Left colon (tissue), 2 donors: ENCODE data around the gene DTX1. TPM values are rescaled to one million over a fixed set of nuclear protein-coding genes. Genes with fewer than 3 reads are reported as not detected.

Source experiments
- ATAC-seq: fragments of 200-7000 bp; cut with Tn5 transposase; one replicate; pipeline ENCODE4 v1.9.1; 2020; ENCODE audit warnings: mild to moderate bottlenecking, moderate library complexity
- DNase-seq, 2 donors: peaks; one replicate each; pipeline ENCODE4 v3.0.0-alpha.2; 2020
- intact Hi-C, 2 donors: fragments of 100-400 bp; cut with DNase I in 1 of 2; cut with micrococcal nuclease in 1 of 2; formaldehyde crosslinking; loops; one replicate each; pipeline versions ENCODE4 v1.11.2 to v1.14.0; 2022; cut with DNase I, micrococcal nuclease
- total RNA-seq, 2 donors: library from RNA; stranded (reverse); fragmentation: NEBNext Ultra II Directional; extraction: Animal tissue kit (Norgen Biotek cat#: 25700); gene quantifications; one replicate each; pipeline ENCODE4 v1.2.1, GENCODE V29; 2021
- donor health status: DM: no; HTN: no; CAD: no.
- donor health status: DM: yes; HTN: yes; CAD: no.

The DTX1 gene
- total RNA-seq, 2 donors from 2014 or later: 1.2 to 2.3 TPM

- DNase-seq (no peak), ATAC-seq (no peak)
- intact Hi-C loops: loop anchor here in 1 of 2 donors (10.0 kb wide), 1 partner anchor 103 kb away; no protein-coding TSS in a partner anchor
Measured at GRCh38 chr12:113051759-113052158, 4.8 kb upstream of the DTX1 start.

DNA sequence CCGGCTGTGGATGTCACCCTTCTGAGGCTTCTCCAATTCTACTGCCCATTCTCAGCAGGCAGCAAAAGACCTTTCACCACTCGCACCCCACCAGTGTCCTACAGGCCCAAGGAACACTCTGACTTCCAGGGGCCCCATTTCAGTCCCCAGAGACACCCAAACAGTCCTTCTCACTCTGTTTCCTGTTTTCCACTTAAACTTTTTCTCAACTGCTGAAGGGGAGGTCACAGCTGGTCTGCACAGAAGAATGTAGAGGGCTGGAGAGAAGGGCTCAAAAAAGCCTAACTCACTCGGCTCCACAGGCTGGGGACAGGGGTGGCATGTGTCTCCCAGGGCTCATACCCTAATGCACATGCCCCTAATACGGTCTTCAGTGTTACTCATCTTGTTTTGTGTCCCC, 4.2 kb upstream of the DTX1 start:
- no peak for ATAC-seq
- intact Hi-C loops: loop anchor here in 1 of 2 donors (10.0 kb wide), 1 partner anchor 102 kb away; no protein-coding TSS in a partner anchor
- no peak for DNase-seq

DNA sequence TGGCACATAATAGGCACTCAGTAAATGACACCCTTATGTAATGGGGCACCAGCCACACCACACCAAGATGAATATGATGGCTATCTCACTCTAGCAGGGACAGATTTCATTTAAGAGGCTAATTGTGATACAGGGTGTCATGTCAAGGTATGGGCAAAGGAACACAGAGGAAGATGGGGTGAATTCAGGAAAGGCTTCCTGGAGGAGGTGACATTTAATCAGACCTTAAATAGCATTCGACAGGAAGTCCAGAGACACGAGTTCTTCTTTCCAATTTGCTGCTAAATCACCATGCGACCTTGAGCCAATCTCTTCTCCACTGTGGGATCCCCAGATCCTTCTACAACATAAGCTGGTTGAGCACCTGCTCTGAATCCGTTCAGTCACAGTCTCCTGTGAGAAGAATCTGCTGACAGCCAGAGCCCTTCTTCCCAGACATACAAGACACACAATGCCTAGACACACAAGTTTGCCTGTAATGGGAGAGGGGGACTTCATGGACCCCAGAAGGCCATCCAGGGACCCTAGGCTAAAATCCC, 1.5 kb upstream of the DTX1 start:
- intact Hi-C loops: loop anchor here in 1 of 2 donors (10.0 kb wide), 1 partner anchor 100 kb away; no protein-coding TSS in a partner anchor
- DNase-seq (no peak), ATAC-seq (no peak)

DNA sequence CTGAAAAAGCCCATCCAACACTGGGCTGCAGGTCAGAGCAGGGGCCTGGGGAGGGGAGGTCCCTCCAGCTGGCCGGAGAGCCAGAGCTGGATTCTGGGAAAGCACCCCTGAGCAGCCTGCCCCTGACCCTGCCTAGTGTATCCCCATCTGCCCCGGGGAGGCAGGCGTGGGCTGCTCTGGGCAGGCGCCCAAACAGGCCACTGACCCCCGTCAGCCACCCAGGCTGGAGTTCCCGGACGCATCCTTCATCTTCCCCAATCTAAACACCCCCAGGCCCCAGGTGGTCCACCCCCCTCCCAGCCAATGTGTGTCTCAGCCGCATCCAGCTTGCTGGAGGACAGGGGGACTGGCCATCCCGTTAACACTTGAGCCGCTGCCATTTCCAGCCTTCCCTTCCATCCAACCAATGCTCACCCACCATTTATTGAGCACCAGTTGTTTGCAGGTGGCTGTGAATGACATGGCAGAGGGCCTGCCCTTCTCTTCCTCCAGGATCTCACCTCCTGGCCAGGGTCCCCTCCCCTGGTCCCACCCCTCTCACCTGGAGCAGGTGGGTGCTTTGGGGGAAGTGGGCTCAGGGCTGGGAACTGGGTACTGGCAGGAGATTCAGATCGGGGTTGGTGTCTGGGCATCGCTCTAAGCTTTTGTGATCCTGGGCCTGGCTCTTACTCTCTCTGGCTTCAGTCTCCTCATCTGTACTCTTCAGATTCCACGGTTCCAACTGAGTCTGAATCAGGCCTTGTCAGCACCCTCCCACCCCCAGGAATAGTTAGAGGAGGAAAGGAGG, 743 bp upstream of the DTX1 start:
- DNase-seq (no peak), ATAC-seq (no peak)
- intact Hi-C loops: loop anchor here in 1 of 2 donors (10.0 kb wide), 1 partner anchor 99 kb away; no protein-coding TSS in a partner anchor

DNA sequence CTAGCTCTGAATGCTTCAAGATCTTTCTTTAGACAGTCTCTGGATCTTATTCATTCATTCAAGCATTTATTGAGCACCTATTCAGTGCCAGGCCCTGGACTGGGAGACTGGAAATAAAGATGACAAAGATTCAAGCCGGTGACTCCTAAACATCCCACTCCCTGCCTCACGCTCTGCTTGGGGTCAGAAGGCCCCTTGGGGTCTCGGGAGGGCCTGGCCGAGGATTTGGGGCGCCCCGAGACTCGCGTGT, 224 bp upstream of the DTX1 start:
- intact Hi-C loops: loop anchor here in 1 of 2 donors (10.0 kb wide), 1 partner anchor 98 kb away; no protein-coding TSS in a partner anchor
- ATAC-seq (no peak), DNase-seq (no peak)

DNA sequence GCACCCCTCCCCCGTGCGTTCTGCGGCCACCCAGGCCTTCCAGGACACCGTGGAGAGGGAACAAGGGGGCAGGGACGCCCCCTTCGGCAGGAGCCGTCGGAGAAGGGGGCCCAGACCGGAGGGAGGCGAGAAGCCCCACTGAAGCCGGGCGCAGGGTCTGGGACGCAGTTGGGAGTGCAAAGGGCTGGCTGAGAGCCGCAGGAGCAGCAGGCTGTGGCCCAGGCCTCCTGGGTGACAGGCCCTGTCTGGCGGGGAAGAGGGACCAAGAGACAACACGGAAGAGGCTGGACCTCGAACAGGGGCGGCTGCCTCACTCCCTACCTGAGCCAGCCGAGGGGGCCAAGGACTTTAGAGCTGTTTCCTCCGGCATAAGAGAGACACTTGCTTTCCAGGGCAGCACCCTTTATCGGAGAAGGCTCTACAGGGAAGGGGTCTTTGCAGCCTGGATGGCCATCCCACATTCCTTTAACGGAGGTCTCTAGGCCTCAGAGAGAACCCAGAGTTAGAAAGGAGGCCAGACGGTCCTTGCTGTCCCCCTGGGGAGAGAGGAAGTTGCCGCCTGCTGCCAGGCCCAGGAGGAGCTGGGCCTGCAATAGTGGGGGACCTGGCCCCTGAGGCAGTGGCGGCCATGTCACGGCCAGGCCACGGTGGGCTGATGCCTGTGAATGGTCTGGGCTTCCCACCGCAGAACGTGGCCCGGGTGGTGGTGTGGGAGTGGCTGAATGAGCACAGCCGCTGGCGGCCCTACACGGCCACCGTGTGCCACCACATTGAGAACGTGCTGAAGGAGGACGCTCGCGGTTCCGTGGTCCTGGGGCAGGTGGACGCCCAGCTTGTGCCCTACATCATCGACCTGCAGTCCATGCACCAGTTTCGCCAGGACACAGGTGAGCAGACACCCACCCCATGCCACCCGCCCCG, 1.3 kb downstream of the DTX1 start:
- DNase-seq (no peak), ATAC-seq (no peak)
- intact Hi-C loops: loop anchor here in 1 of 2 donors (10.0 kb wide), 1 partner anchor 97 kb away; no protein-coding TSS in a partner anchor

GRCh38 chr12:113058553-113058952, 2.0 kb downstream of the DTX1 start:
- DNase-seq: no peak
- ATAC-seq: no peak
- intact Hi-C loops: loop anchor here in 1 of 2 donors (10.0 kb wide), 1 partner anchor 96 kb away; no protein-coding TSS in a partner anchor

GRCh38 chr12:113059071-113059595, 2.6 kb downstream of the DTX1 start:
- intact Hi-C loops: loop anchor here in 1 of 2 donors (10.0 kb wide), 1 partner anchor 96 kb away; no protein-coding TSS in a partner anchor

GRCh38 chr12:113060336-113060960, 3.9 kb downstream of the DTX1 start:
- intact Hi-C loops: no loop called here
- ATAC-seq: no peak
- no peak for DNase-seq

More at GRCh38 chr12:113059071-113059595, 2.6 kb downstream of the DTX1 start:
- DNase-seq (no peak), ATAC-seq (no peak)

DNA sequence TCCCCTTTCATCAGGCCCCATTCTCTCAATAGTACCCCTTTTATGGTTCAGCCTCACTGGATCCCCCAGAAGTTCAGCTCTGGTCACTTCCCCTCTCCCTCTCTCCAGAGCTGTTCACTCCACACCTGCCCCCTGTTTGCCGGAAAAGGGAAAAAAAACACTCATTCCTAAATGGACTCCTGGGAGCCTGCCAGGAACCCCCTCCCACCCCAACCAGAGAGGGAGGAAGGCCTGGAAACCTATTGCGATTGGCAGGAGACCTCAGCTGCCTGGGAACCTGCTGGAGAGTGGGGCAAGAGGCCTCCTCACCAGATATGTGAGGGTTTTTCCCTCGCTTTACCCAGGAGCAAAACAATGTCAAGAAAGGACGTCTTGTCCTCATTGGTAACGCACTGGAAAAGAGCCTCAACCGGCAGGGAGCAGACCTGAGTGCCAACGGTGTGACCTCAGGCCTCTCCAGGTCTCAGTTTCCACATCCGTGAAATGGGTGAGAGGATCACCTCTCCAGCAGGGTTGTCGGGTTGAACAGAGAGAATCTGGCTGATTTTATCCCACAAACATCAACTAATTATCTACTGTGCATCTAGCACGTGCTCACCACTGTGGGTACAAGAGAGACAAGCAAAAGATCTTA, 4.6 kb downstream of the DTX1 start:
- ATAC-seq (no peak), DNase-seq (no peak)
- intact Hi-C loops: no loop called here

DNA sequence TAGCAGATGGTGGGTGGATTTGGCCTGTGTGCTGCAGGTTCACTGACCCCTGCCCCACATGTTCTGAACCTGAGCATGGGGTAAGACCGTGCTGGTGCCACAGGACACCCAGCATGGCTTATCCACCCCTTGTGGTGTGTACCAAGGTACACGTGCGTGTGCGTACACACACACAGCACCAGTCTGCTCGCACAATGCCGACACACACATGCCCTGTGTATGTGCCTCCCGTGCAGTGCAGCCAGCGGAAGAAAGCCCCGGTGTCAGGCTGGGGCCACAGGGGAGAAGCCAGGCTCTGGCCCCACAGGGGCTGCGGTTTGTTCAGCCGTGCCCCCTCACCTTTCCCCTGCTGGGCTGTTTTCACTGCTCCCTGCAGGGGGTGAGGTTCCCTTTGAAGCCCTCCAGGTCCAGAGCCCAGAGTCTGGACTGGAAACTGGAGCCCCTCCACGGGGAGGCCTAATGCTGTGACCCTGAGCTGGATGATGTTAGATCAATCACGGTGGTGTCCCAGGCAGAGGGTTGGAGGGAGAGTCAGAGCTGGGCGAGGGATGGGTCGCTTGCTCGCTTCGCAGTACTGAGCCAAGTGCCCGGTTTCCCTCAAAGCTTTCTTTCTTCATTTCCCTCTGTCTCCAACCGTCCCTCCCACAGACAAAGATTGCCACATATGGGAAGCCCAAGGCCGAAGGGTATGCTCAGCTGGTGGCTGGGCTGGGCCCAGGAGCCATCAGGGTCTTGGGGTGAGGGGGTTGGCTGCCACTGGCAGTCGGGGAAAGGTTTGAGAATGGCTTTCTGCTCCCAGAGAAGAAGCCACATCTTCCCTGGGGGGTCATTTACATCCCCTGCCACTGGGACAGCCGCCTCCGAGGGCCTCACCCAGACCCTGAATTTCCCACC, 6.2 kb downstream of the DTX1 start:
- intact Hi-C loops: no loop called here
- no peak for ATAC-seq
- DNase-seq: no peak

DNA sequence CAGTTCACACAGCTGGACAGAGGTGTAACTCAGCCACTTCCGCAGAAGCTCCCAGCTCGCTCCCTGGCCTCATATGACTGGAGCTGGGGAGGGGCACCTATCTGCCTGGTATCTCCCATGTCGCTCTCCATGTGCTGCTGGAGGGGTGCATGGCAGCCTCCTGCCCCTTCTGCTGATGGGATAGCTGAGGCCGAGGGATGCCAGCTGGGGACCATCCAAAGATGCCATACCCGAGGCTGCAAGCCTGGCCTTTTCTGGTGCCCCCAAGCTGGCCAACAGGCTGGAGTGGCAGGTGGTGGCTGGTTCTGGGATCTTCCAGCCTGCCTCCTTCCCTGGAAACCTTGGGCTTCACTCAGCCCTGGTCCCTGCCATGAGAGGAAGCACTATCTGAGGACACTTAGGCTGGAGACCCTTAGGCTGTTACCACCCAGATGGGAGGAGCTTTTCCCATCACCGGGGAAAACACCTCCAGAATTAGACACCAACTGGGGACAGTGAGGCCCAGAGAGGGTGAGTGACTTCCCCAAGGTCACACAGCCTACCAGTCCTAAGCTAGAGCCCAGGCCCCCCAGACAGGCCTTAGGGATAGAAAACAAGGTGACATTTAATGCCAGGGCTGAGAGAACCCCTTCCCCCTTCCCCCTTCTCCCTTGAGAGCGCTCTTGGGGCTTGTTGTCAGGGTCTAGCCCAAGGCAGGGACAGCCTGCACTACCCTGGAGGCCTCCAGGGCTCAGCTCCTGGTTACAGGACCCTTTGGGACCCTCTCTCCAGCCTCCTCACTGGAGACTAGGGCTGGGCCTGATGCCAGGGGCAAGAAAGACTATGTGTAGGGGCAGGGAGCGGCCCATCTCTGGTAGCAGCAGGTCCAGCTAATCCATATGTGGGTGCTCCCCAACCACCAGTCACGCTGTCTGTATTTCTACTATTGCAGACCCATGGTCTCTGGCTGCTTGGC, 7.1 kb downstream of the DTX1 start:
- ATAC-seq (no peak), DNase-seq (no peak)
- intact Hi-C loops: no loop called here

DNA sequence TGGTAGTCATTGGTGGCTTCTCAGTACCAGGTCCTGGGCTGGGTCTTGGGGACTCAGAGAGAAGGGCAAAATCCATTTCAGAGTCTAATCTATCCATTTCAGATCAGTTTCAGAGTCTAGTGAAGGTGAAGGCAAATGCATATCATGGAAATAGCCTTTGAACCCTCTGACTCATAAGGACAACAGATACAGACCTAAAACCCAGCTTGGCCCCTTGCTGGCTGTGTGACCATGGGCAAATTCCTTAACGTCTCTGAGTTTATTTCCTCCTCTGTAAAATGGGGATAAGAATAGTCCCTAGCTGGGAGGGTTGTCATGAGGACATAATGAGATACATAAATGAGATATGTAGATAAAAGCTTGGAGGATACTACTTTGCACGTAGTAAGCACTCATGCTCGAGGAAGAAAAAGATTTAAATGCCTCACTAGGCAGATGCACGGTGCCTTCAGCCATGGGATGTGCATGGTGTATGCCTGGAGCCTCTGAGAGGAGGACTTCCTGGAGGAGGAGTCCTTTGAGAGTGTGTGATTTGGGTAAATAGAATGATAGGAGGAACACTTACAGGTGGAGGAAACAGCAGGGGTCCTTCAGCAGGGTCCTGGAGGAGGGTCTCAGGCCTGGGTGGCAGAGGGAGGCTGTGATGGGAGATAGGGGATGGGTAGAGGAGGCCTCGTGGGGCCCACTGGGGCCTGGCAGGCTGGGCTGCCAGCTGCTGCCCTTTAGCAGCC, 8.0 kb downstream of the DTX1 start:
- DNase-seq: no peak
- intact Hi-C loops: no loop called here
- ATAC-seq: no peak

GRCh38 chr12:113065126-113066007, 8.8 kb downstream of the DTX1 start:
- intact Hi-C loops: no loop called here
- ATAC-seq: no peak
- DNase-seq: peak in 1 of 2 donors; percentile 41
